Right cardiac atrium (tissue), 5 donors: Measurements from ENCODE around the gene THBS4. TPM values are rescaled to one million over a fixed set of nuclear protein-coding genes. Genes with fewer than 3 reads are reported as not detected.
A peak's percentile ranks its signal among the peaks of the same experiment; 100 is the strongest.

Source experiments
- ATAC-seq, 2 donors: fragments of 200-7000 bp; cut with Tn5 transposase; one replicate each; pipeline versions ENCODE4 v1.8.0 to v1.9.1; 2020; ENCODE audit warnings: moderate library complexity in 2 of 2, mild to moderate bottlenecking in 1 of 2
- DNase-seq, 3 donors: peaks; one replicate each; pipeline ENCODE4 v3.0.0-alpha.2; 2020
- H3K27ac ChIP-seq: one replicate; pipeline ENCODE4 v1.5.1; 2013; ENCODE audit warnings: mild to moderate bottlenecking, low read length, control low read depth, moderate library complexity
- H3K27me3 ChIP-seq: one replicate; pipeline ENCODE4 v1.6.1; 2013; ENCODE audit not compliant: control insufficient read depth, insufficient read depth
- H3K4me1 ChIP-seq: one replicate; pipeline ENCODE4 v1.6.1; 2013; ENCODE audit warnings: low read length; ENCODE audit not compliant: control insufficient read depth, insufficient read depth
- H3K4me3 ChIP-seq: one replicate; pipeline ENCODE4 v1.5.1; 2013; ENCODE audit warnings: low read length, control low read depth
- H3K9me3 ChIP-seq: one replicate; pipeline ENCODE4 v1.6.1; 2013; ENCODE audit warnings: low read length; ENCODE audit not compliant: control insufficient read depth
- WGBS: extraction: QIAGEN DNeasy Blood & Tissue Kit; methylation state at CpG from one replicate; pipeline ENCODE4 v1.1.7; 2013; 5-methylcytosine and 5-hydroxymethylcytosine counted together
- intact Hi-C, 4 donors: fragments of 100-400 bp; cut with DNase I; formaldehyde crosslinking; loops; one replicate each; pipeline versions ENCODE4 v1.11.0 to v1.14.0; 2022 to 2023
- polyA plus RNA-seq: library from polyadenylated mRNA; stranded (reverse); fragments of 200-250 nt; gene quantifications from one replicate; pipeline ENCODE4 v1.2.3, GENCODE V29; 2013
- total RNA-seq, 4 donors: library from RNA; stranded (reverse); fragmentation: NEBNext Ultra II Directional; extraction: Animal tissue kit (Norgen Biotek cat#: 25700); gene quantifications; one replicate each; pipeline ENCODE4 v1.2.1, GENCODE V29; 2021
- donor health status: healthy with polysubstance abuse.
- donor health status: DM: no; HTN: yes; CAD: no.
- donor health status: DM: no; HTN: no; CAD: no.
- donor health status: DM: no; HTN: yes; CAD: no; lungs with severe emphysema.
- donor health status: DM: yes; HTN: yes; CAD: no.

The THBS4 gene
- total and polyA plus RNA-seq, 5 donors = 2.6 to 9.1 (median 4.5) TPM

DNA sequence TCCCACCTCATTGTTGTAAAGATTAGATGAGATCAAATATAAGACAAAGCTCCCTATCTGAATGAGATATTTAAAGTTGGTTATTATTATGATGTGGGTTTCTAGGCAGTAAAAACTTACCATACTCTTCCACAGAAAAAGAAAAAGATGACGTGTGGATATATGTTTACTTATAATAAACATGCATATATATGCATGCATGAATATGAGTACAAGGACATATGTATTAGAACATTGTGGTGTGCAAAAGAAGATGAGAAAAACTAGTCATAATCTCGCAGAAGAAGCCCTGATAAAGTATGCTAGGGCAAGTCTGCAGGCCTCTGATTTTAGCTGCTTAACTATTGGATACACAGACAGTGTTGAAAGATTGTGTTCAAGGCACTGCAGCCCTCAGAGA lies 10.1 kb upstream of the THBS4 start:
- H3K4me3 ChIP-seq = no peak overlapping the region
- WGBS = 76% methylated on average over 2 of the region's 2 CpGs
- H3K27me3 ChIP-seq = no peaks in the 10 kb centered on the region
- H3K9me3 ChIP-seq = no peaks in the 10 kb centered on the region
- H3K4me1 ChIP-seq = no peaks in the 10 kb centered on the region
- intact Hi-C loops = no loop called here
- DNase-seq (no peak), ATAC-seq (no peak)
- no peak overlapping the region for H3K27ac ChIP-seq

DNA sequence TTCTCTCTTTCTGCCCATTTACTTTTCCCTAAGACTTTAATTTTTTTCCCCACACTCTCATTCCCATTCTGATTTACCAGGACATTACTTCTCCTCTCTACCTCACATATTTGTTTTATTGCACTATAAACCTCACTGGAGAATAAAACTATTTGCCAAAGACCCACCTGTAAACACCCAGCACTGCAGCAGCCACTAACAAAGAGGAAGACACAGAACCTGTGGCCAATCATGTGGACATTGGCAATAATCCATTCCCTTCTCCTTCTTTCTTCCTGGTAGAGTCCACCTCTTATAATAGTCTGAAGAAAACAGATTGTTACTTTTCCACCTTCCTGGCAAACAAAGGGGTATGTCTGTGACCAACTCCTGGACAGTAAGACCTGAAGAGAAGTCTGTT lies 8.3 kb upstream of the THBS4 start:
- no peak for ATAC-seq
- intact Hi-C loops = no loop called here
- DNase-seq = no peak
- H3K27ac ChIP-seq = no peak overlapping the region
- H3K4me3 ChIP-seq = no peak overlapping the region
- no peaks in the 10 kb centered on the region for H3K4me1 ChIP-seq
- no peaks in the 10 kb centered on the region for H3K9me3 ChIP-seq
- no peaks in the 10 kb centered on the region for H3K27me3 ChIP-seq

DNA sequence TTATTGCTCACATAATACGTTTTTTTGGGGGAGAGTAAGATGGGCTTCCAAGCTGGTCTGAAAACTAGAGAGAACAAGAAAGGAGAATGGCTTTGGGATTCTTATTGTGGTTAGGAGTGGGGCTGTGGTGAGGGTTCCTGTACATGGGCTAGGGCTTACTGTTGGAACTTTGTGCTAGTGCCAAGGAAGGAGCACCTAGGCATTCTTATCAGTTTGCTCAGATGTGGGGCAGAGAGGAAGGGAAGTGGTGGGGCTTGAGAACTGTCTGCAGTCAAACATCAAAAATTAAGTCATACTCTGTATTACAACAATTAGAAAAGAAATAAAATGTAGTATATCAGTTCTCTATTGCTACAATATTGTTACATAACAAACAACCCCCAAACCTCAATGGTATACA lies 4.0 kb upstream of the THBS4 start:
- no peaks in the 10 kb centered on the region for H3K27me3 ChIP-seq
- DNase-seq (no peak), ATAC-seq (no peak)
- WGBS = 84% methylated on average over 1 of the region's 1 CpG
- intact Hi-C loops = no loop called here
- H3K9me3 ChIP-seq = no peaks in the 10 kb centered on the region
- H3K4me1 ChIP-seq = no peaks in the 10 kb centered on the region
- H3K27ac ChIP-seq = no peak overlapping the region
- H3K4me3 ChIP-seq = no peak overlapping the region

DNA sequence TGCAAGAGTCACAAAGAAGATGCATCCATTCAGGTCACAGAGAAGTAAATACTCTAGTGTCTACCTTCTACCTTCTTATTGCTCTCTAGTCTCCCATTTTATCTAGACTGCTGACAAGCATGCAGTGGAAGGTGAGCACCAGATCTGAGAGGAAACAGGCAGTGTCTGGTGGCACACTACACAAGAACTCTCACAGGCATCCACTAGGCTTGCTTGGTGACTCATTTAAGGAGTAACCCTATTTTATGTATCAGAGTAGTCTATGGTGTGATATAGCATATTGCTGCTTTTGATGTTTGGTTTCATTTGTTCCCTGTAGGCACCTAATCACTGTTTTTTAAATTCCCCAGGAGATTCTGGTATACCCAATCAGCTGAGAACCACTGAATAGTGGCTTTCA lies 1.6 kb upstream of the THBS4 start:
- H3K4me3 ChIP-seq = no peak overlapping the region
- no peak for DNase-seq
- H3K9me3 ChIP-seq = no peaks in the 10 kb centered on the region
- no peak overlapping the region for H3K27ac ChIP-seq
- no peak for ATAC-seq
- H3K27me3 ChIP-seq = no peaks in the 10 kb centered on the region
- intact Hi-C loops = no loop called here
- H3K4me1 ChIP-seq = no peaks in the 10 kb centered on the region

DNA sequence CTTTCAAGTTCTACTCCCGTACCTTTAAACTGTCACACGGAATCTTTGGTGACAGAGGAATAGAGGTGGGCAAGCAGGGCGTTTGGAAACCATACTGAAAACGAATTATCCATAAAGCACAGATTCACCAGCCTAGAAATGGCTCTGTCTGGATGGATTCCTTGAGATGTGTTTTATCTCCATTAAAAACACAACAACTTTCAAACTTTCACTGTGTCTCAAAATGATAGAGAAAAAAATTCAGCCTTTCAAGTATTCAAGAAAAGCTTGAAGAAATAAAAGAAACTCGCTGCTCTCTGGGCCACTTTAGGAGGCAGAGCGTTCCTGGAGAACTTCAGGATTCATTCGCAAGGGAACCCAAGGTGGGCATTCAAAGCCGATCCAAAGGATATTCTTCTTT lies 589 bp upstream of the THBS4 start:
- Histone ChIP-seq H3K27ac (no peak overlapping the region), H3K4me1 (no peaks in the 10 kb centered on the region), H3K9me3 (no peaks in the 10 kb centered on the region), H3K4me3 (peak overlapping the region; percentile 49), H3K27me3 (no peaks in the 10 kb centered on the region)
- intact Hi-C loops = no loop called here
- WGBS = 34% methylated on average over 8 of the region's 8 CpGs
- DNase-seq (no peak), ATAC-seq (no peak)

DNA sequence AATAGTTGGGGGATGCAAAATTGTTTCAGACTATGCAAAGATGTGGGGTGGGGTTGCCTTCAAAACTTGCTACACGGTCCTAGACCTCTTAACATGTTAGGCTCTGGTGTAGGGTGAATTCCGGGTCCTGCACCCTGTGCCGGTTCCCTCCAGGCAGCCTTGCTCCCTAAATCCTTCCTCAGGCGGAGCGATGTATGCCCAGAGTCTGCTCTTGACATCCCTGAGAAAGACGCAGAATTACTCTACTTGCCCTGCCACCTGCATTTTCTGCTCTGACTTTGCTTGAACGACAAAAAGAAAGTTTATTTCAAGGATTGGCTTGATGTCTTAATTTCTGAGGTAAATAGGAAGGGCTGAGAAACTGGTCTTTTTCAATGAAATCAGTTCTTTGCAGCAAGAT lies 691 bp downstream of the THBS4 start:
- WGBS = 78% methylated on average over 7 of the region's 7 CpGs
- Histone ChIP-seq H3K9me3 (no peaks in the 10 kb centered on the region), H3K4me1 (no peaks in the 10 kb centered on the region), H3K4me3 (no peak overlapping the region), H3K27me3 (no peaks in the 10 kb centered on the region), H3K27ac (no peak overlapping the region)
- no peak for DNase-seq
- intact Hi-C loops = no loop called here
- ATAC-seq = no peak

DNA sequence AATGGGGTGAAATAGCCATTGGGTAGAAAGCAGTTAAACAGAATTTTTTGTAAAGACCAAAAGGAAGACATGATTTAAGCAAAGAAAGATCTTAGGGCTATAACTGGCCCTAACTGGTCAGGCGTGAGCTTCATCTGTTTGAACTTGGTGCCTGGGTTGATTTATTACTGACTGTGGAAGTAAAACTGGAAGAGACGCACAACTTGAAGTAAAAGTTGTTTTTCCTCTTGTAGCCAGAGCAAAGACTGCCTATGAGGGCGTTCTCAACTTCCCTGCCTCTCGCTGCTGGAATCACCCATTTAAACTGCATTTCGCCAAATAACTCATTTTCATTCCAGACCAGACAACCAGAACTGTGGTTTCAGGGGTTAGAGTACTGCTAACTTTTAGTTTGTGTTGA lies 1.5 kb downstream of the THBS4 start:
- intact Hi-C loops = no loop called here
- no peak overlapping the region for H3K4me3 ChIP-seq

DNA sequence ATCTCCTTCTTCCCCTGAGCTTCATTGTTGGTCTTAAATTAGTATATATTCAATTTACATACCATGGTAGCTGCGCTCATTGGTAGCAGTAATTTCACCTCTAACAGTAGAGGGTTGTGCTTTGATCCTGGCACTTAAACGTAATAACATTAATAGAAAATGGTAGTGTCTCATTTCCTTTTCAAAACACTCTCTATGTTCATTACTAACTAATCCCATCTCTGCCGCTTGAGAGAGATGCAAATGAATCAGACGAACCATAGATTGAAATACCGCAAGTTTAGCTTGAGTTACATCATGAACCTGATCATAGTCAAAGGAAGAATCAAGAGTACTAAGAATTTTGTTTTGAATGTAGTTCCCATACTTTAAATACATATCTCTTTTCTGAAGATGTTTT lies 2.2 kb downstream of the THBS4 start:
- ATAC-seq = no peak
- Histone ChIP-seq H3K27ac (no peak overlapping the region), H3K4me1 (no peaks in the 10 kb centered on the region), H3K9me3 (no peaks in the 10 kb centered on the region), H3K27me3 (no peaks in the 10 kb centered on the region), H3K4me3 (no peak overlapping the region)
- DNase-seq = no peak
- 86% methylated on average over 5 of the region's 5 CpGs for WGBS
- intact Hi-C loops = no loop called here

More for the DNA sequence above, 1.5 kb downstream of the THBS4 start:
- no peak overlapping the region for H3K27ac ChIP-seq
- ATAC-seq (no peak), DNase-seq (no peak)
- H3K4me1 ChIP-seq = no peaks in the 10 kb centered on the region
- H3K27me3 ChIP-seq = no peaks in the 10 kb centered on the region
- 87% methylated on average over 5 of the region's 5 CpGs for WGBS
- no peaks in the 10 kb centered on the region for H3K9me3 ChIP-seq

DNA sequence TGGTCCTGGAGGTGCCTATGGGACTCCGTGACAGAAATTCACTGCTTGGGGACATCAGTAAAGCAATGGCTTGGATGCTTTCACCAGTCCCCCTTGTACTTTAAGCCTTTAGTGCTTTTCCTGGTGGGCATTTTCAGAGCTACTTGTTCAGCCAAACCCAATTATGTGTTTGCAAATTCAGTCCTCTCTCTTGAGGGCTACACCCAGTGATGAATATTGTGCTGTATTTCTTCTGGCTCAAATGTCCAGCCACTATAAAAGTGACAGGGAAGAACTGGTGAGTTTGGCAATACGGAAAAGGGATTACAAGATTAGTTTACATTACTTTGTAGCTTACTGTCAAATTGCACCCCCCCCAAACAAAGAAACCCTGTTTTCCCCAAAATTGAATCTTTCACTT lies 4.5 kb downstream of the THBS4 start:
- Histone ChIP-seq H3K9me3 (no peaks in the 10 kb centered on the region), H3K27me3 (no peaks in the 10 kb centered on the region), H3K4me1 (no peaks in the 10 kb centered on the region), H3K4me3 (no peak overlapping the region), H3K27ac (no peak overlapping the region)
- DNase-seq (no peak), ATAC-seq (no peak)
- intact Hi-C loops = no loop called here
- 65% methylated on average over 2 of the region's 2 CpGs for WGBS

DNA sequence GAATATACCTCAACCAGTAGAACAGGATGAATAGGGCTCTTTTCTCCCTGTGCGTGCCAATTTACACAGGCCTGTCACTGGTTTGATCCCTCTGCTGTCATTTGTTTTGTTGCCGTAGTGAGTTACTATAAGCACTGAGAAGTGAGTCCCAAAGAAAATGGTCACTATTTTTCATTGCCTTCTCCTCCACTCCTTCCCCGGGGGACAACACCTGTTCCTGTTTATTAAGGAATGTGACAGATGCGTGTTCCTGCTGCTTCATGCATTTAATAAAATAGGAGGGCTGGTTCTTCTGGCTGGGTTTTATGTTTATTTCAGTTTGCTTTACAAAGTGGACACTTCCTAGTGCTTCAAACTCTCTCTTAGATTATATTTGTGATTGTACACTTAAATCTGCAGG lies 6.4 kb downstream of the THBS4 start:
- no peaks in the 10 kb centered on the region for H3K9me3 ChIP-seq
- intact Hi-C loops = no loop called here
- WGBS = 85% methylated on average over 4 of the region's 4 CpGs

DNA sequence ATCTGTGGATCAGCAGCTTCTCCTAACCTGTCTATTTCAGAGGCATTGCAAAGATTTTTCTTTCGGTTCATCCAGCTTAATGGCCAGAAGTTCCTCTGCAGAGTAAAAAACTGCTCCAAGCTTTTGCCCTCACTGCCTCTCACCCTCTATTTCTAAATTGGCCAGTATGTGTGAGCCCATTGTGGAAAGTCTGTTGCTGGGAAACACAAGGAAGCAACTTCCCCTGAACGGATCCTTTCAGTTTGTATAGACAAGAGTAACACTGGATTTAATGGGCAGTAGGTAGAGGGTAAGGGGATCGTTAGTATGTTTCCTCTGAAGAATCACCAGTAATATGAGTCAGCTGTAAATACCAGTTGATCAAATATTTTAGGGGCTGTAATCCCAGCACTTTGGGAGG lies 7.2 kb downstream of the THBS4 start:
- DNase-seq (no peak), ATAC-seq (no peak)
- no peak overlapping the region for H3K4me3 ChIP-seq
- H3K27me3 ChIP-seq = no peaks in the 10 kb centered on the region
- no peaks in the 10 kb centered on the region for H3K4me1 ChIP-seq
- 73% methylated on average over 3 of the region's 3 CpGs for WGBS
- intact Hi-C loops = no loop called here
- no peaks in the 10 kb centered on the region for H3K9me3 ChIP-seq
- H3K27ac ChIP-seq = no peak overlapping the region

More for the DNA sequence above, 6.4 kb downstream of the THBS4 start:
- DNase-seq (no peak), ATAC-seq (no peak)
- Histone ChIP-seq H3K4me3 (no peak overlapping the region), H3K27me3 (no peaks in the 10 kb centered on the region), H3K27ac (no peak overlapping the region), H3K4me1 (no peaks in the 10 kb centered on the region)

DNA sequence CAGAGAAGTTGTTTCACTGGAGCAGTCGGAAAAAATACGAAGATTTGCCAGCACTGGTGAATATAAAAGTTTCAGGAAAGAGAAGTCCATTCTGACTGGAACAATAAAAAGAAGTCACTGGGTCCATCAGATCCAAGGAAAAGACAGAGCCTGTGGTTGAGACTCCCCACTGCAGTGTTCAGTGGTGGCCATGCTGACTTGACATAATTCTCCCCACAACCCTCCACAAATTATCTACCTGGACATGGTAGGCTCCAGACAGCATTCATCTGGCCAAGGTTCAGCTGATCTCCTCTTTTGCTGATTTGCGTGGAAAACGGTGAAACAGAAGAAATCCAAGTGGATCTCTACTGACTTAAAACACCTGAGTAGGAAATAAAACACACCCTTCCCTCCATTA lies 8.0 kb downstream of the THBS4 start:
- no peak overlapping the region for H3K4me3 ChIP-seq
- no peaks in the 10 kb centered on the region for H3K27me3 ChIP-seq
- intact Hi-C loops = no loop called here
- WGBS = 95% methylated on average over 4 of the region's 4 CpGs
- DNase-seq (no peak), ATAC-seq (no peak)
- no peak overlapping the region for H3K27ac ChIP-seq
- H3K9me3 ChIP-seq = no peaks in the 10 kb centered on the region
- H3K4me1 ChIP-seq = no peaks in the 10 kb centered on the region
